Neural progenitor cell (in vitro differentiated cells): ENCODE data around the gene METTL17. TPM values are rescaled to one million over a fixed set of nuclear protein-coding genes. Genes with fewer than 3 reads are reported as not detected.
"Not testable (repeated sequence)": the region's sequence is repeated elsewhere in the genome, so short reads cannot be mapped to it uniquely, and the experiment has no call there.

Experiments
- DNase-seq: peaks from one replicate; pipeline ENCODE4 v3.0.0-alpha.2; 2016; ENCODE audit warnings: low spot score
- H2AFZ ChIP-seq: fragments of 200-600 bp; sonication (generic); replicated peaks from 2 replicates; pipeline ENCODE4 v1.6.1; 2016; ENCODE audit warnings: antibody characterized with exemption
- H3F3A ChIP-seq: fragments of 200-600 bp; sonication (generic); 2 replicates; pipeline ENCODE4 v1.6.1; 2016; ENCODE audit warnings: antibody characterized with exemption, low read depth
- H3K27ac ChIP-seq: fragments of 200-600 bp; sonication (generic); 2 replicates; pipeline ENCODE4 v1.5.1; 2016; ENCODE audit warnings: mild to moderate bottlenecking
- H3K27me3 ChIP-seq: fragments of 200-600 bp; sonication (generic); 2 replicates; pipeline ENCODE4 v1.6.1; 2016; ENCODE audit warnings: mild to moderate bottlenecking, moderate library complexity
- H3K36me3 ChIP-seq: fragments of 200-600 bp; sonication (generic); 2 replicates; pipeline ENCODE4 v1.5.1; 2016
- H3K4me1 ChIP-seq: fragments of 200-600 bp; sonication (generic); 2 replicates; pipeline ENCODE4 v1.6.1; 2016; ENCODE audit warnings: mixed run types
- H3K4me2 ChIP-seq: fragments of 200-600 bp; sonication (generic); 2 replicates; pipeline ENCODE4 v1.6.1; 2016
- H3K4me3 ChIP-seq: fragments of 200-600 bp; sonication (generic); 2 replicates; pipeline ENCODE4 v1.5.1; 2016
- H3K79me2 ChIP-seq: fragments of 200-600 bp; sonication (generic); 2 replicates; pipeline ENCODE4 v1.6.1; 2016; ENCODE audit warnings: low read depth
- H3K9ac ChIP-seq: fragments of 200-600 bp; sonication (generic); 2 replicates; pipeline ENCODE4 v1.6.1; 2016
- H3K9me3 ChIP-seq: fragments of 200-600 bp; sonication (generic); 2 replicates; pipeline ENCODE4 v1.5.1; 2016; ENCODE audit warnings: low read depth
- H4K20me1 ChIP-seq: fragments of 200-600 bp; sonication (generic); 2 replicates; pipeline ENCODE4 v1.6.1; 2016; ENCODE audit warnings: low read depth
- H3K27ac Mint-ChIP-seq: 3 replicates; pipeline ENCODE4 v1.8.0; 2021; ENCODE audit warnings: mixed read lengths
- H3K27me3 Mint-ChIP-seq: 2 replicates; pipeline ENCODE4 v1.8.0; 2022; ENCODE audit warnings: low read depth, mild to moderate bottlenecking, inconsistent platforms, moderate library complexity, mixed read lengths; ENCODE audit not compliant: insufficient read depth
- H3K36me3 Mint-ChIP-seq: 3 replicates; pipeline ENCODE4 v1.8.0; 2021; ENCODE audit warnings: mixed read lengths
- H3K4me1 Mint-ChIP-seq: 3 replicates; pipeline ENCODE4 v1.8.0; 2021; ENCODE audit warnings: mixed read lengths
- H3K4me3 Mint-ChIP-seq: 3 replicates; pipeline ENCODE4 v1.8.0; 2021; ENCODE audit warnings: mild to moderate bottlenecking, moderate library complexity, mixed read lengths
- H3K9me3 Mint-ChIP-seq: 3 replicates; pipeline ENCODE4 v1.8.0; 2020; ENCODE audit warnings: mixed read lengths
- EZH2 ChIP-seq: fragments of 200-600 bp; sonication (generic); IDR thresholded peaks from 2 replicates; pipeline ENCODE4 v1.6.1; 2017; ENCODE audit warnings: antibody characterized with exemption, mild to moderate bottlenecking, moderate library complexity
- EZH2phosphoT487 ChIP-seq: fragments of 200-600 bp; sonication (generic); IDR thresholded peaks from 2 replicates; pipeline ENCODE4 v1.6.1; 2017; ENCODE audit warnings: antibody characterized with exemption
- total RNA-seq: library from RNA; depleted of rRNA; stranded (reverse); fragments of >200 nt; gene quantifications from 2 replicates; pipeline ENCODE4 v1.2.3, GENCODE V29; 2015; ENCODE audit warnings: low replicate concordance
- TF ChIP-seq, protein P1 (sequence below): fragments of 200-600 bp; sonication (generic); IDR thresholded peaks from 2 replicates; pipeline ENCODE4 v1.5.1; 2017; ENCODE audit warnings: antibody characterized with exemption, mild to moderate bottlenecking

Gene METTL17
- total RNA-seq, 1 donor from 2014 or later, result 126 TPM

DNA sequence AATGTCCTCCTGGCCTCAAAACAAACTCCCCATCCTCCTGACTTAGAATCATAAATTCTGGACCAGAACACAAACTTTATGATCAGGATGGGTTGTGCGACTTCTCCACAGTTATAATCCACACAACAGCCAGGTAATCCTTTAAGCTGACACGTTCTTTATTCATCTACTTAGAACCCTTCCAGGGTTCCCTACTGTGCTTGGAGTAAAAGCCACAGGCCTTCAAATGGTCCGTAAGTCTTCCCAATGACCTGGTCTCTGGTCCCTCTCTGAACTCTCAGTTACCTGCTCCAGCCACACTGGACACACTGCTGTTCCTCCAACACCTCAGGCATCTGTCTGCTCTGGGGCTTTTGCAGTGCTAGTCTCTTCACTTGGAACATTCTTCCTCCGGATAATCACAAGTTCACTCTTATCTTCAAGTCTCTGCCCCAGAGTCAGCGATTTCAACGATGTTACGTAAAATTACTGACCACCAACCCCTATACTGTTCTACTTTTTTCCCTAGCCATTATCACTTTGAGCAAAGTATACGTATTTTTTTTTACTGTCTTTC is 50.7 kb downstream of the METTL17 start:
- no peak overlapping the region for H3K27ac Mint-ChIP-seq
- Histone ChIP-seq H3K36me3 (no peaks in the 10 kb centered on the region), H3K27me3 (peaks cover 10% of the 10 kb centered on the region), H3K27ac (no peak overlapping the region), H4K20me1 (no peaks in the 10 kb centered on the region), H3K4me1 (peaks cover 11% of the 10 kb centered on the region), H2AFZ (no peak overlapping the region), H3K4me3 (no peak overlapping the region), H3K79me2 (no peaks in the 10 kb centered on the region), H3K9ac (no peak overlapping the region), H3K9me3 (no peaks in the 10 kb centered on the region), H3F3A (no peaks in the 10 kb centered on the region), H3K4me2 (no peak overlapping the region)
- no peak for DNase-seq
- H3K4me1 Mint-ChIP-seq, result peaks cover 14% of the 10 kb centered on the region
- H3K9me3 Mint-ChIP-seq, result no peaks in the 10 kb centered on the region
- TF ChIP-seq, protein P1, sequence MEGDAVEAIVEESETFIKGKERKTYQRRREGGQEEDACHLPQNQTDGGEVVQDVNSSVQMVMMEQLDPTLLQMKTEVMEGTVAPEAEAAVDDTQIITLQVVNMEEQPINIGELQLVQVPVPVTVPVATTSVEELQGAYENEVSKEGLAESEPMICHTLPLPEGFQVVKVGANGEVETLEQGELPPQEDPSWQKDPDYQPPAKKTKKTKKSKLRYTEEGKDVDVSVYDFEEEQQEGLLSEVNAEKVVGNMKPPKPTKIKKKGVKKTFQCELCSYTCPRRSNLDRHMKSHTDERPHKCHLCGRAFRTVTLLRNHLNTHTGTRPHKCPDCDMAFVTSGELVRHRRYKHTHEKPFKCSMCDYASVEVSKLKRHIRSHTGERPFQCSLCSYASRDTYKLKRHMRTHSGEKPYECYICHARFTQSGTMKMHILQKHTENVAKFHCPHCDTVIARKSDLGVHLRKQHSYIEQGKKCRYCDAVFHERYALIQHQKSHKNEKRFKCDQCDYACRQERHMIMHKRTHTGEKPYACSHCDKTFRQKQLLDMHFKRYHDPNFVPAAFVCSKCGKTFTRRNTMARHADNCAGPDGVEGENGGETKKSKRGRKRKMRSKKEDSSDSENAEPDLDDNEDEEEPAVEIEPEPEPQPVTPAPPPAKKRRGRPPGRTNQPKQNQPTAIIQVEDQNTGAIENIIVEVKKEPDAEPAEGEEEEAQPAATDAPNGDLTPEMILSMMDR, result no peak
- no peak for TF ChIP-seq EZH2
- no peak for TF ChIP-seq EZH2phosphoT487
- H3K27me3 Mint-ChIP-seq, result peaks cover 11% of the 10 kb centered on the region
- H3K36me3 Mint-ChIP-seq, result no peaks in the 10 kb centered on the region
- no peak overlapping the region for H3K4me3 Mint-ChIP-seq

DNA sequence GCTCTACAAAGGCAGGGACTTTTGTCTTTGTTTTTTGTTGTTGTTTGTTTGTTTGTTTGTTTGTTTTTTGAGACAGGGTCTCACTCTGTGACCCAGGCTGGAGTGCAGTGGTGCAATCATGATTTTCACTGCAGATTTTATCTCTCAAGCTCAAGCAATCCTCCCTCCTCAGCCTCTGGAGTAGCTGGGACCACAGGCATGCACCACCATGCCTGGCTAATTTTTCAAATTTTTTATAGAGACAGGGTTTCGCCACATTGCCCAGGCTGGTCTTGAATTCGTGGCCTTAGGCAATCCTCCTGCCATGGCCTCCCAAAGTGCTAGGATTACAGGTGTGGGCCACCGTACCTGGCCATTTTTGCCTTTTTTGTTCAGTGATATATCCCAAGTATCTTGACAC is 51.2 kb downstream of the METTL17 start:
- H3K27ac ChIP-seq, result not testable (repeated sequence)

DNA sequence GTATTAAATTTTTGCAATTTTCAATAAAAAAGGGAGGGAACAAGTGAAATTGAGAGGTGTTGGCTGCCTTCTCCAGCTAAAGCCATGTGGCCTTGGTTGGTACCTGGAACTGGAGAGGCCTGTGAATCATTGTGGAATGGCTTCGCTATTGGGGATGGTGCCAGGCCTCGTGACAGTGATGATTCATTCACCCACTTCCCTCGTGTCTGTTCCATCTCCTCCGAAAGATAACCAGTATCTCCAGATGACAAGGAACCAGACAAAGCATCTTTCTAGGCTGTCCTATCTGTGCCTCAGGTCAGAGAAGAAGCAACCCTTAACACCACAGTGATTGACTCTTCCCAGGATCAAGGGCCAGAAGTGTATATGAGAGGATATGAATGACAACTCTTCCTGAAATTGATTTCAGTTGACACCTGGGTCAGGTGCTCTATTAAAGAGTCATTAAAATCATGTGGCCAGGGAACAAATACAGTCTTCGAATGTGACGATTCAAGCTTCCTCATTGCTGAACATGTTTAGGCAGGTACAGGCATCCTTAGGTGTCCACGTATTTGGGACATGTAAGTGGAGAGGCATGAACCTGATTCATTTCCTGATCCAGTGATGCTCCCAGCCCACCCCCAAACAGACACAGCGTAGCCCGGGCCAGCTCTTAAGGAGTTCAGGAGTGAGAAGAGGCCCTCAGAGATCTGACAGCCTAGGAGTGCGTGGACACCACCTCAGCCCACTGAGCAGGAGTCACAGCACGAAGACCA is 52.1 kb downstream of the METTL17 start, which contains the start of gene RNASE7:
Gene RNASE7, plus strand, starts transcription at position 687 of the 758 bp plus-strand sequence. CDS start 631 bp downstream, outside the sequence.
- Histone ChIP-seq H4K20me1 (no peaks in the 10 kb centered on the region), H3K4me1 (peaks cover 11% of the 10 kb centered on the region), H3F3A (no peaks in the 10 kb centered on the region), H3K9me3 (no peaks in the 10 kb centered on the region), H2AFZ (no peak within 1 kb of the TSS), H3K36me3 (no peaks in the 10 kb centered on the region), H3K27me3 (peaks cover 10% of the 10 kb centered on the region), H3K27ac (no peak within 1 kb of the TSS), H3K4me2 (no peak within 1 kb of the TSS), H3K79me2 (no peaks in the 10 kb centered on the region), H3K4me3 (no peak within 1 kb of the TSS), H3K9ac (no peak within 1 kb of the TSS)
- DNase-seq, result no peak
- TF ChIP-seq EZH2 (no peak), EZH2phosphoT487 (no peak)
- TF ChIP-seq, protein P1, result no peak
- Mint-ChIP-seq H3K9me3 (no peaks in the 10 kb centered on the region), H3K27ac (no peak within 1 kb of the TSS), H3K4me3 (no peak within 1 kb of the TSS), H3K27me3 (peaks cover 10% of the 10 kb centered on the region), H3K4me1 (peaks cover 14% of the 10 kb centered on the region), H3K36me3 (no peaks in the 10 kb centered on the region)

More for the DNA sequence above, 51.2 kb downstream of the METTL17 start:
- H3K9me3 Mint-ChIP-seq, H3K4me2 ChIP-seq, H4K20me1 ChIP-seq, H3K36me3 ChIP-seq, H3K36me3 Mint-ChIP-seq, H2AFZ ChIP-seq, H3K9me3 ChIP-seq, DNase-seq, H3K27ac Mint-ChIP-seq, H3F3A ChIP-seq, H3K4me3 Mint-ChIP-seq, H3K79me2 ChIP-seq, H3K4me3 ChIP-seq, H3K9ac ChIP-seq: not testable (repeated sequence)
- Mint-ChIP-seq H3K27me3 (peaks cover 10% of the 10 kb centered on the region), H3K4me1 (peaks cover 14% of the 10 kb centered on the region)
- peaks cover 11% of the 10 kb centered on the region for H3K4me1 ChIP-seq
- peaks cover 10% of the 10 kb centered on the region for H3K27me3 ChIP-seq

DNA sequence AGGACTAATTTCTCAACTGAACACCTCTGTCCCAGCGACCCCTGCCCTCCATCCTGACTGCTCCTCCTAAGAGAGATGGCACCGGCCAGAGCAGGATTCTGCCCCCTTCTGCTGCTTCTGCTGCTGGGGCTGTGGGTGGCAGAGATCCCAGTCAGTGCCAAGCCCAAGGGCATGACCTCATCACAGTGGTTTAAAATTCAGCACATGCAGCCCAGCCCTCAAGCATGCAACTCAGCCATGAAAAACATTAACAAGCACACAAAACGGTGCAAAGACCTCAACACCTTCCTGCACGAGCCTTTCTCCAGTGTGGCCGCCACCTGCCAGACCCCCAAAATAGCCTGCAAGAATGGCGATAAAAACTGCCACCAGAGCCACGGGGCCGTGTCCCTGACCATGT is 53.1 kb downstream of the METTL17 start:
- H2AFZ ChIP-seq, result no peak overlapping the region
- H3K4me1 Mint-ChIP-seq, result peaks cover 14% of the 10 kb centered on the region
- H3K4me2 ChIP-seq, result no peak overlapping the region
- no peaks in the 10 kb centered on the region for H3F3A ChIP-seq
- no peaks in the 10 kb centered on the region for H3K79me2 ChIP-seq
- no peaks in the 10 kb centered on the region for H3K9me3 Mint-ChIP-seq
- H3K27ac Mint-ChIP-seq, result no peak overlapping the region
- H3K4me3 ChIP-seq, result no peak overlapping the region
- H3K27me3 ChIP-seq, result peaks cover 10% of the 10 kb centered on the region
- DNase-seq, result no peak
- H3K27me3 Mint-ChIP-seq, result peaks cover 10% of the 10 kb centered on the region
- no peaks in the 10 kb centered on the region for H3K36me3 Mint-ChIP-seq
- H3K27ac ChIP-seq, result no peak overlapping the region
- H3K4me1 ChIP-seq, result peaks cover 11% of the 10 kb centered on the region
- no peaks in the 10 kb centered on the region for H4K20me1 ChIP-seq
- H3K9me3 ChIP-seq, result no peaks in the 10 kb centered on the region
- no peaks in the 10 kb centered on the region for H3K36me3 ChIP-seq
- H3K9ac ChIP-seq, result no peak overlapping the region
- TF ChIP-seq EZH2phosphoT487, result no peak
- no peak for TF ChIP-seq EZH2
- TF ChIP-seq, protein P1, result no peak
- H3K4me3 Mint-ChIP-seq, result no peak overlapping the region
